Neural progenitor cell (in vitro differentiated cells): ENCODE data around the gene ZC3H12D. TPM values are rescaled to one million over a fixed set of nuclear protein-coding genes. Genes with fewer than 3 reads are reported as not detected.

Source experiments
- DNase-seq: peaks from one replicate; pipeline ENCODE4 v3.0.0-alpha.2; 2016; ENCODE audit warnings: low spot score
- H2AFZ ChIP-seq: fragments of 200-600 bp; sonication (generic); replicated peaks from 2 replicates; pipeline ENCODE4 v1.6.1; 2016; ENCODE audit warnings: antibody characterized with exemption
- H3F3A ChIP-seq: fragments of 200-600 bp; sonication (generic); 2 replicates; pipeline ENCODE4 v1.6.1; 2016; ENCODE audit warnings: antibody characterized with exemption, low read depth
- H3K27ac ChIP-seq: fragments of 200-600 bp; sonication (generic); 2 replicates; pipeline ENCODE4 v1.5.1; 2016; ENCODE audit warnings: mild to moderate bottlenecking
- H3K27me3 ChIP-seq: fragments of 200-600 bp; sonication (generic); 2 replicates; pipeline ENCODE4 v1.6.1; 2016; ENCODE audit warnings: mild to moderate bottlenecking, moderate library complexity
- H3K36me3 ChIP-seq: fragments of 200-600 bp; sonication (generic); 2 replicates; pipeline ENCODE4 v1.5.1; 2016
- H3K4me1 ChIP-seq: fragments of 200-600 bp; sonication (generic); 2 replicates; pipeline ENCODE4 v1.6.1; 2016; ENCODE audit warnings: mixed run types
- H3K4me2 ChIP-seq: fragments of 200-600 bp; sonication (generic); 2 replicates; pipeline ENCODE4 v1.6.1; 2016
- H3K4me3 ChIP-seq: fragments of 200-600 bp; sonication (generic); 2 replicates; pipeline ENCODE4 v1.5.1; 2016
- H3K79me2 ChIP-seq: fragments of 200-600 bp; sonication (generic); 2 replicates; pipeline ENCODE4 v1.6.1; 2016; ENCODE audit warnings: low read depth
- H3K9ac ChIP-seq: fragments of 200-600 bp; sonication (generic); 2 replicates; pipeline ENCODE4 v1.6.1; 2016
- H3K9me3 ChIP-seq: fragments of 200-600 bp; sonication (generic); 2 replicates; pipeline ENCODE4 v1.5.1; 2016; ENCODE audit warnings: low read depth
- H4K20me1 ChIP-seq: fragments of 200-600 bp; sonication (generic); 2 replicates; pipeline ENCODE4 v1.6.1; 2016; ENCODE audit warnings: low read depth
- H3K27ac Mint-ChIP-seq: 3 replicates; pipeline ENCODE4 v1.8.0; 2021; ENCODE audit warnings: mixed read lengths
- H3K27me3 Mint-ChIP-seq: 2 replicates; pipeline ENCODE4 v1.8.0; 2022; ENCODE audit warnings: low read depth, mild to moderate bottlenecking, inconsistent platforms, moderate library complexity, mixed read lengths; ENCODE audit not compliant: insufficient read depth
- H3K36me3 Mint-ChIP-seq: 3 replicates; pipeline ENCODE4 v1.8.0; 2021; ENCODE audit warnings: mixed read lengths
- H3K4me1 Mint-ChIP-seq: 3 replicates; pipeline ENCODE4 v1.8.0; 2021; ENCODE audit warnings: mixed read lengths
- H3K4me3 Mint-ChIP-seq: 3 replicates; pipeline ENCODE4 v1.8.0; 2021; ENCODE audit warnings: mild to moderate bottlenecking, moderate library complexity, mixed read lengths
- H3K9me3 Mint-ChIP-seq: 3 replicates; pipeline ENCODE4 v1.8.0; 2020; ENCODE audit warnings: mixed read lengths
- CTCF ChIP-seq: fragments of 200-600 bp; sonication (generic); IDR thresholded peaks from 2 replicates; pipeline ENCODE4 v1.5.1; 2017; ENCODE audit warnings: antibody characterized with exemption, mild to moderate bottlenecking
- EZH2 ChIP-seq: fragments of 200-600 bp; sonication (generic); IDR thresholded peaks from 2 replicates; pipeline ENCODE4 v1.6.1; 2017; ENCODE audit warnings: antibody characterized with exemption, mild to moderate bottlenecking, moderate library complexity
- EZH2phosphoT487 ChIP-seq: fragments of 200-600 bp; sonication (generic); IDR thresholded peaks from 2 replicates; pipeline ENCODE4 v1.6.1; 2017; ENCODE audit warnings: antibody characterized with exemption
- total RNA-seq: library from RNA; depleted of rRNA; stranded (reverse); fragments of >200 nt; gene quantifications from 2 replicates; pipeline ENCODE4 v1.2.3, GENCODE V29; 2015; ENCODE audit warnings: low replicate concordance

The ZC3H12D gene
- total RNA-seq, 1 donor from 2014 or later, result not detected

GRCh38 chr6:149455031-149455732, 29.6 kb downstream of the ZC3H12D start:
- no peaks in the 10 kb centered on the region for H3K36me3 ChIP-seq
- H3K9ac ChIP-seq, result no peak overlapping the region
- peaks cover 8% of the 10 kb centered on the region for H3K4me1 Mint-ChIP-seq
- peaks cover 10% of the 10 kb centered on the region for H3K4me1 ChIP-seq
- TF ChIP-seq EZH2 (no peak), EZH2phosphoT487 (no peak), CTCF (no peak)
- H3K27me3 Mint-ChIP-seq, result peaks cover 8% of the 10 kb centered on the region
- no peaks in the 10 kb centered on the region for H4K20me1 ChIP-seq
- H3K27ac Mint-ChIP-seq, result peak overlapping the region; percentile 54
- no peak overlapping the region for H3K4me2 ChIP-seq
- no peak overlapping the region for H2AFZ ChIP-seq
- no peaks in the 10 kb centered on the region for H3K79me2 ChIP-seq
- no peak overlapping the region for H3K4me3 ChIP-seq
- no peak overlapping the region for H3K27ac ChIP-seq
- H3K4me3 Mint-ChIP-seq, result peak overlapping the region; percentile 58
- H3K9me3 ChIP-seq, result no peaks in the 10 kb centered on the region
- H3K27me3 ChIP-seq, result peaks cover 44% of the 10 kb centered on the region
- DNase-seq, result no peak
- no peaks in the 10 kb centered on the region for H3F3A ChIP-seq
- H3K36me3 Mint-ChIP-seq, result no peaks in the 10 kb centered on the region
- no peaks in the 10 kb centered on the region for H3K9me3 Mint-ChIP-seq

GRCh38 chr6:149454346-149454848, 30.4 kb downstream of the ZC3H12D start:
- Mint-ChIP-seq H3K36me3 (no peaks in the 10 kb centered on the region), H3K4me3 (no peak overlapping the region), H3K9me3 (no peaks in the 10 kb centered on the region), H3K27me3 (peaks cover 15% of the 10 kb centered on the region), H3K4me1 (peaks cover 8% of the 10 kb centered on the region), H3K27ac (no peak overlapping the region)
- no peak overlapping the region for H2AFZ ChIP-seq
- H3K4me3 ChIP-seq, result no peak overlapping the region
- H3K27ac ChIP-seq, result no peak overlapping the region
- no peaks in the 10 kb centered on the region for H3K36me3 ChIP-seq
- no peaks in the 10 kb centered on the region for H3F3A ChIP-seq
- no peak for TF ChIP-seq EZH2
- H3K9me3 ChIP-seq, result no peaks in the 10 kb centered on the region
- H3K4me2 ChIP-seq, result no peak overlapping the region
- H3K4me1 ChIP-seq, result peaks cover 10% of the 10 kb centered on the region
- DNase-seq, result no peak
- no peaks in the 10 kb centered on the region for H3K79me2 ChIP-seq
- H3K9ac ChIP-seq, result no peak overlapping the region
- no peaks in the 10 kb centered on the region for H4K20me1 ChIP-seq
- peaks cover 52% of the 10 kb centered on the region for H3K27me3 ChIP-seq

GRCh38 chr6:149453597-149454345, 31.0 kb downstream of the ZC3H12D start:
- Histone ChIP-seq H3K79me2 (no peaks in the 10 kb centered on the region), H3K27me3 (peaks cover 58% of the 10 kb centered on the region), H3K4me1 (peaks cover 10% of the 10 kb centered on the region), H4K20me1 (no peaks in the 10 kb centered on the region), H3K9me3 (no peaks in the 10 kb centered on the region), H3K9ac (no peak overlapping the region), H2AFZ (no peak overlapping the region), H3F3A (no peaks in the 10 kb centered on the region), H3K4me3 (no peak overlapping the region), H3K36me3 (no peaks in the 10 kb centered on the region), H3K4me2 (no peak overlapping the region), H3K27ac (no peak overlapping the region)
- H3K27me3 Mint-ChIP-seq, result peaks cover 16% of the 10 kb centered on the region
- H3K4me3 Mint-ChIP-seq, result no peak overlapping the region
- no peak for DNase-seq
- H3K36me3 Mint-ChIP-seq, result no peaks in the 10 kb centered on the region
- TF ChIP-seq EZH2 (no peak), CTCF (no peak), EZH2phosphoT487 (no peak)
- H3K9me3 Mint-ChIP-seq, result no peaks in the 10 kb centered on the region
- peaks cover 8% of the 10 kb centered on the region for H3K4me1 Mint-ChIP-seq
- H3K27ac Mint-ChIP-seq, result no peak overlapping the region
